Activated T-helper 1 cell treated with anti-CD3 and anti-CD28 coated beads, Interleukin-12 subunit alpha, Interleukin-12 subunit beta, Interleukin-2, Interleukin-4 antibody, amounts not matched to agents 30 ng/mL and 10 ng/mL and 1 ng/mL, durations not matched to agents 14 hours and 24 hours and 36 hours (primary cell): ENCODE data around the gene DDN. TPM values are rescaled to one million over a fixed set of nuclear protein-coding genes. Genes with fewer than 3 reads are reported as not detected.

Experiments used
- DNase-seq: peaks from one replicate; pipeline ENCODE4 v3.0.0; 2021; ENCODE audit warnings: low spot score
- H3K27ac Mint-ChIP-seq: one replicate; pipeline ENCODE4 v1.8.0; 2021; ENCODE audit warnings: mild to moderate bottlenecking, mixed read lengths
- H3K27me3 Mint-ChIP-seq: one replicate; pipeline ENCODE4 v1.8.0; 2022; ENCODE audit warnings: mild to moderate bottlenecking, moderate library complexity, mixed read lengths; ENCODE audit not compliant: insufficient read depth
- H3K36me3 Mint-ChIP-seq: one replicate; pipeline ENCODE4 v1.8.0; 2021; ENCODE audit warnings: low read depth, mixed read lengths
- H3K4me1 Mint-ChIP-seq: one replicate; pipeline ENCODE4 v1.8.0; 2021; ENCODE audit warnings: low read depth, mixed read lengths
- H3K4me3 Mint-ChIP-seq: one replicate; pipeline ENCODE4 v1.8.0; 2021; ENCODE audit warnings: mild to moderate bottlenecking, moderate library complexity, mixed read lengths
- H3K9me3 Mint-ChIP-seq: one replicate; pipeline ENCODE4 v1.8.0; 2021; ENCODE audit warnings: mixed read lengths
- intact Hi-C: fragments of 100-400 bp; cut with micrococcal nuclease; formaldehyde crosslinking; loops from one replicate; pipeline ENCODE4 v1.15.1; 2024
- total RNA-seq: library from RNA; stranded (reverse); gene quantifications from 2 replicates; pipeline ENCODE4 v1.2.3, GENCODE V29; 2022

DDN gene
- total RNA-seq, 1 donor from 2014 or later: 1.1 TPM

DNA sequence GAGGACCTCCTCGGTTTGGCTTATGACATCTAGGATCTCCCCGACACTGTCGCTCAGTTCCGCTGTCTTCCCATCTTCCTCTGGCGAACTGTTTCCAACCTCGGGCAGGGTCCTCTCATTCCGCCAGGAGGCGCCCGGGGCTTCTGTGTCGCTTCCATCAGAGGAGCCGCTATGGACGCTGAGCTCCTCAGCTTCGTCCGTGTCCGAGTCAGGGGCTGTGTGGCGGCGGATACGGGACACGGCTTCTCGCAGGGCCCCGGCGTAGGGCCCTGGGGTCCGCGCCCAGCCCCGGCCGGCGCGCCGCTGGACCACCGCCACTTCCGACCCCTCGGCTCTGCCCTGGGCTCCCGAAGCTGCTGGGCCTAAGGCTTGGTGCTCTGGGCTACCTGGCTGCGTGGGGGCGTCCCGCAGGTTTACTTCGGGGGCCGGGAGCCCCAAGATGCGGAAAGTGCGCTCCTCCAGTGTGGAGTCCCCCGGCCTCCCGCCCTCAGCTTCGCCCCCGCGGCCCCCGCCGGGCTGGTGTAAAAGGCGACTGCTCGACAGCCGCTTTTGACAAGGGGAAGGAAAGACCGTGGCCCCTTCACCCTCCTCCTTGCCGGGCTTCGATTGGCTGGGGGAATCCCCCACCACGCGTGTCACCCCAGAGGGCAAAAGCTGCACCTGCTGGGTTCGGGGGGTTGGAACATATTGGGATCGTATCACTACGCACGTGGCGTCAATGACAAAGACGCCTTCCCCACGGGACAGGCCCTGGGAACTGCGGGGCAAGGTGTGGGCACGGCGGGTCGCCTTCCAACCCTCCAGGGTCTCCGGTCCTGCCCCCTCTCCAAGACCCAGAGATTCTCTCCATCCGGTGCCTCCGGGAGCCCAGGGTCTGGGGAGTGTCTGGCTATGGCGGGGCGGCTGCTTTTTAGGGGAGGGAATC, 2.1 kb downstream of the DDN start:
- H3K36me3 Mint-ChIP-seq: peaks cover 16% of the 10 kb centered on the region
- intact Hi-C loops: loop anchor here (1.0 to 5.0 kb wide), 3 partner anchors 9 to 345 kb away; no protein-coding TSS in a partner anchor
- peaks cover 47% of the 10 kb centered on the region for H3K27me3 Mint-ChIP-seq
- peaks cover 27% of the 10 kb centered on the region for H3K4me1 Mint-ChIP-seq
- no peak overlapping the region for H3K27ac Mint-ChIP-seq
- H3K4me3 Mint-ChIP-seq: peak overlapping the region; percentile 34
- DNase-seq: peak; percentile 34
- no peaks in the 10 kb centered on the region for H3K9me3 Mint-ChIP-seq

GRCh38 chr12:48995086-48995879, 3.9 kb downstream of the DDN start:
- peak; percentile 39 for DNase-seq
- intact Hi-C loops: loop anchor here (1.0 to 5.0 kb wide), 3 partner anchors 15 to 347 kb away; no protein-coding TSS in a partner anchor
- peaks cover 49% of the 10 kb centered on the region for H3K27me3 Mint-ChIP-seq

GRCh38 chr12:48994224-48995085, 4.7 kb downstream of the DDN start:
- no peaks in the 10 kb centered on the region for H3K9me3 Mint-ChIP-seq
- H3K4me3 Mint-ChIP-seq: no peak overlapping the region
- intact Hi-C loops: loop anchor here (1.0 to 5.0 kb wide), 3 partner anchors 14 to 348 kb away; no protein-coding TSS in a partner anchor
- H3K27me3 Mint-ChIP-seq: peaks cover 55% of the 10 kb centered on the region
- H3K36me3 Mint-ChIP-seq: no peaks in the 10 kb centered on the region
- no peak for DNase-seq
- no peak overlapping the region for H3K27ac Mint-ChIP-seq
- H3K4me1 Mint-ChIP-seq: peaks cover 16% of the 10 kb centered on the region

More at GRCh38 chr12:48995086-48995879, 3.9 kb downstream of the DDN start:
- H3K36me3 Mint-ChIP-seq: peaks cover 4% of the 10 kb centered on the region
- peak overlapping the region; percentile 52 for H3K27ac Mint-ChIP-seq
- no peak overlapping the region for H3K4me3 Mint-ChIP-seq
- peaks cover 25% of the 10 kb centered on the region for H3K4me1 Mint-ChIP-seq
- H3K9me3 Mint-ChIP-seq: no peaks in the 10 kb centered on the region

GRCh38 chr12:48993787-48994186, 5.4 kb downstream of the DDN start:
- Mint-ChIP-seq H3K27ac (no peak overlapping the region), H3K4me3 (no peak overlapping the region), H3K36me3 (no peaks in the 10 kb centered on the region), H3K27me3 (peaks cover 58% of the 10 kb centered on the region), H3K9me3 (no peaks in the 10 kb centered on the region), H3K4me1 (peaks cover 14% of the 10 kb centered on the region)
- no peak for DNase-seq
- intact Hi-C loops: no loop called here

- Mint-ChIP-seq H3K36me3 (no peaks in the 10 kb centered on the region), H3K4me3 (no peak overlapping the region), H3K9me3 (no peaks in the 10 kb centered on the region), H3K4me1 (peaks cover 23% of the 10 kb centered on the region), H3K27me3 (peaks cover 70% of the 10 kb centered on the region), H3K27ac (no peak overlapping the region)
- no peak for DNase-seq
- intact Hi-C loops: no loop called here
Measured at GRCh38 chr12:48991247-48992050, 7.7 kb downstream of the DDN start.

DNA sequence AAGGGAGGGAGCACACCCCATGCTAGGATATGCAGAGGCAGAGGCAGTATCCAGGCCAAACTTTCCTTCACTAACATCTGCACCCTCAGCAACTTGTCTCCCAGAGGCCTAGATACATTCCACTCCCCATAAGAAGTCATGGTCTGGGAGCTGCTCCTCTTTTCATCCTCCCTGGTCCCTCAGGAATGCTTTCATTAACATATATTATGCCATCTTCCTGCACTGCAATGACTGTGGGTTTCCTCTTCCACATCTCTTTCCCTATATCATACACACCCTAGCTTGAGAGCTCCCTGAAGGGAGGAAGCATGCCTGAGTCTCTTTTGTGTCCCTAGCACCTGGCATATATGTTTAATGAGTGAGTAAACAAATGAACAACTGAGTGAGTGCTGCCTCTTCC, 8.6 kb downstream of the DDN start:
- no peak overlapping the region for H3K27ac Mint-ChIP-seq
- no peaks in the 10 kb centered on the region for H3K36me3 Mint-ChIP-seq
- H3K27me3 Mint-ChIP-seq: peaks cover 68% of the 10 kb centered on the region

DNA sequence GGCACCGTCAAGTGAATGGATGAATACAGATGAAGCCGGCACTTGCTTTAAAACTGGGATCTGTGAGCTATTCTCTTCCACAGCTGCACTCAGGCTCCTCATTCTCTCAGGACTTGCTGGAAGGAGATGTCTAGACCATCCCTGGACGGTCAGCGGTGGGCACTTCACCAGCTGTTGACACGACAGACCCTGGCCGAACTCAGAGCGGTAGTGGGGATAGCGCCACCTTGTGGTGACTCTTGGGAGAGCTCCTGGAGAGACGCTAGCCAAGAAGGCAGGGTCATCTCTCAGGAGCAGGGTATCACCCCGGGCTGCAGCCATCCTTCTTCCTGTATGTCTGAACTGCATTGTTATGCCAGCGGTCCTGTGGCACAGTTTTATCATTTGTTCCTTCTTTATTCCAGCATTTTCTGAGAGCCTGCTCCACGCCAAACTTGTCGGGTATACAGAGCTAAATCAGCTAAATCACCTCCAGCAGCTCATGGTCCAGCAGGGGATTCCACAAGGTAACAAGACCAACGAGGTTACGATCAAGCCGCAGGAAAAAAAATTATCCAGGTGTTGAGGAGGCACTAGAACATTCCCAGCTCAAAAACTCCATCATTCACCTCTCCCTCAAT, 11.0 kb downstream of the DDN start:
- no peaks in the 10 kb centered on the region for H3K36me3 Mint-ChIP-seq
- intact Hi-C loops: loop anchor here (1.0 to 2.0 kb wide), 6 partner anchors 8 to 135 kb away; partner anchors contain the start of gene FKBP11
- H3K27ac Mint-ChIP-seq: no peak overlapping the region
- no peak overlapping the region for H3K4me3 Mint-ChIP-seq
- peaks cover 10% of the 10 kb centered on the region for H3K4me1 Mint-ChIP-seq
- DNase-seq: peak; percentile 59
- no peaks in the 10 kb centered on the region for H3K9me3 Mint-ChIP-seq
- H3K27me3 Mint-ChIP-seq: peaks cover 76% of the 10 kb centered on the region

More for the DNA sequence above, 8.6 kb downstream of the DDN start:
- H3K4me3 Mint-ChIP-seq: no peak overlapping the region
- DNase-seq: no peak
- intact Hi-C loops: no loop called here
- no peaks in the 10 kb centered on the region for H3K9me3 Mint-ChIP-seq
- peaks cover 17% of the 10 kb centered on the region for H3K4me1 Mint-ChIP-seq

GRCh38 chr12:48986720-48987291, 12.4 kb downstream of the DDN start:
- peaks cover 85% of the 10 kb centered on the region for H3K27me3 Mint-ChIP-seq
- H3K36me3 Mint-ChIP-seq: no peaks in the 10 kb centered on the region
- intact Hi-C loops: no loop called here
- H3K4me1 Mint-ChIP-seq: peaks cover 20% of the 10 kb centered on the region
- no peak overlapping the region for H3K27ac Mint-ChIP-seq
- no peaks in the 10 kb centered on the region for H3K9me3 Mint-ChIP-seq
- H3K4me3 Mint-ChIP-seq: no peak overlapping the region
- DNase-seq: no peak

DNA sequence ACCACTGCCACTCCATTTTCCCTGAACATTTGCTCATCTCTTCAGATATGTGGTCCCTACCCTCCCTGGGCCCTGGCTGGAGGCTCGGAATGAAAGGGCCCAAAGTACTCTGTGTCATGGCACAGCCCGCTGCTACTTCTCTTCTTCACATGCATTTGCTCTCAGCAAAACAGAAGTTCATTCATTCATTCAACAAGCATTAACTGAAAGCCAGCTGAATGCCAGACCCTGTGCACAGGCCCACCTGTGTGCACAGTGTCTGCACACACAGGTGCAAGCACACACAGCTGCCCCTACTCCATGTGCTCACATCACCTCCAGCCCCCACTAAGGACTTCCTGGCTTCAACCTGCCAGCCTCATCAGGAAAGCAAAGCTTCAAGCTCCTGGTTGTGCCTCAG, 13.3 kb downstream of the DDN start:
- intact Hi-C loops: no loop called here
- Mint-ChIP-seq H3K36me3 (no peaks in the 10 kb centered on the region), H3K4me3 (no peak overlapping the region), H3K9me3 (no peaks in the 10 kb centered on the region), H3K4me1 (peaks cover 26% of the 10 kb centered on the region), H3K27me3 (peaks cover 85% of the 10 kb centered on the region), H3K27ac (no peak overlapping the region)
- no peak for DNase-seq

DNA sequence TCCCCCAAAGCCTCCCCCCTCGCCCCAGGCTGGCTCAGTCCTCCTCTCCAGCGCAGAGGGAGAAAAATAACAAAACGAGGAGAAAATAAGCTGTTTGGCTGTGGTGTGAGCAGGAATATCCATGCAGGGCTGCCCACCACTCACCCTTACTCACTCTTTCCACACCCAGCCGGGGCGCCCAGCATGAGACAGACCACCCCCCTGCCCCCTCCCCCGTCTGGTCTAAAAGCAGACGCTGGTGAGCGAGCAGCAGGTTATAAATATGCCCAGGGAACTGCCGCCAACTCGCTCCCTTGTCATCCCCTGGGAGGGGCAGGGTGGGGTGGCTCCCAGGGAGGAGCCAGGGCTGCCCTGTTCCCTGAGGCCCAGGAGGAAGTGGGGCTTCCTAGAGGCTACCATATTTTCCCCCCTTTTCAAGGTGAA, 13.7 kb downstream of the DDN start:
- Mint-ChIP-seq H3K4me1 (peaks cover 30% of the 10 kb centered on the region), H3K27ac (no peak overlapping the region), H3K9me3 (no peaks in the 10 kb centered on the region), H3K36me3 (no peaks in the 10 kb centered on the region), H3K27me3 (peaks cover 84% of the 10 kb centered on the region), H3K4me3 (no peak overlapping the region)
- intact Hi-C loops: no loop called here
- no peak for DNase-seq
